ENCODE results near the gene MYMX. TPM values are rescaled to one million over a fixed set of nuclear protein-coding genes. Genes with fewer than 3 reads are reported as not detected.

The MYMX gene
- total RNA-seq, 1 experiment from 2014 or later, result not detected

DNA sequence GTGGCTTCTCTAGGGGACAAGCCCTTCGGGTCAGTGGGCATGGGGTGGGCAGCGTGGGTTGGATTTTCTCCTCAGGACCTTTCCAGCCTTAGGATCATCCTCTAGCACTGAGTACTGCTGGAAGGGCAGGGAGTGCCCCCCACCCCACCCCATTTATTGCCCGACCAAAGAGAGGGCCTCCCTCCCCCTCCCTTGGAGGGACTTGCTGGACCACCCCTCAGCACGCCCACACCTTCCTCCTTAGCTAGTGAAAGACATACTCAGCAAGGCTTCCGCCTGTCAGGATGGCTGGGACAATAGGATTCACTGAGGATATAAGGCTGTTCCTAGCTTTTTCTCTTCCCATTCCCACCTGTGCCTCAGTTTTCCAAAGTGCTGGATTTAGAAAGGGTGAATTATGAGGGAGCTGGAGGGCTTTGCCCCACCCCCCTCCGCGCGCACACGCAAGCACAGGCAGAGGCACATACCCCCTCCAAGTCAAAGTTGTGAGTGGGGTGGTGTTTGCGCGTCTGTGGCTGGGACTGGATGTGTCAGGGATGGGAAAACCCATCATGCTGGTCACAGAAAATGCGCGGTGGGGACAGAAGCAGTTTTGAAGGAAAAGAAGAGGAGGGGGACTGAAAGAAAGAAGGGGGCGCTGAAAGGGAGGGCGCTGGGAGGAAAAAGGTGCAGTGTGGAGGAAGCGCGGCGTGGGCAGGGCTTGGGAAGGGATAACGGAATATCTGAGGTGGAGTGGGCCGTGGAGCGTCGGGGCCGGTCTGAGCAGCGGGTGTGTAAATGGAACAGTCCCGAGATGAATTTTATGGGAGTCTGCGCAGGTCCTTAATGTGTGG is 6.0 kb downstream of the MYMX start:
- TF ChIP-seq, protein P1, sequence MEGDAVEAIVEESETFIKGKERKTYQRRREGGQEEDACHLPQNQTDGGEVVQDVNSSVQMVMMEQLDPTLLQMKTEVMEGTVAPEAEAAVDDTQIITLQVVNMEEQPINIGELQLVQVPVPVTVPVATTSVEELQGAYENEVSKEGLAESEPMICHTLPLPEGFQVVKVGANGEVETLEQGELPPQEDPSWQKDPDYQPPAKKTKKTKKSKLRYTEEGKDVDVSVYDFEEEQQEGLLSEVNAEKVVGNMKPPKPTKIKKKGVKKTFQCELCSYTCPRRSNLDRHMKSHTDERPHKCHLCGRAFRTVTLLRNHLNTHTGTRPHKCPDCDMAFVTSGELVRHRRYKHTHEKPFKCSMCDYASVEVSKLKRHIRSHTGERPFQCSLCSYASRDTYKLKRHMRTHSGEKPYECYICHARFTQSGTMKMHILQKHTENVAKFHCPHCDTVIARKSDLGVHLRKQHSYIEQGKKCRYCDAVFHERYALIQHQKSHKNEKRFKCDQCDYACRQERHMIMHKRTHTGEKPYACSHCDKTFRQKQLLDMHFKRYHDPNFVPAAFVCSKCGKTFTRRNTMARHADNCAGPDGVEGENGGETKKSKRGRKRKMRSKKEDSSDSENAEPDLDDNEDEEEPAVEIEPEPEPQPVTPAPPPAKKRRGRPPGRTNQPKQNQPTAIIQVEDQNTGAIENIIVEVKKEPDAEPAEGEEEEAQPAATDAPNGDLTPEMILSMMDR (IDR thresholded peaks at IDR 0.05; ENCODE audit: unreplicated experiment), result no peak
- no TSS peak for BruUV-seq (replicated peaks)
- H3K4me1 Mint-ChIP-seq (ENCODE audit: low read depth, unreplicated experiment), result peaks cover 65% of the 10 kb centered on the region

GRCh38 chr6:44223319-44224028 is 6.7 kb downstream of the MYMX start, which contains the start of gene SLC29A1:
Gene SLC29A1, plus strand, starts transcription at chr6:44223595. Its CDS starts 3,719 bp downstream, at chr6:44227314.
- peak; percentile 91 for DNase-seq
- TF ChIP-seq, protein P1 (IDR thresholded peaks at IDR 0.05; ENCODE audit: unreplicated experiment), result peak; percentile 68
- Mint-ChIP-seq H3K36me3 (ENCODE audit: insufficient read depth, unreplicated experiment) (peaks cover 35% of the 10 kb centered on the region), H3K4me3 (ENCODE audit: low read depth, unreplicated experiment) (peak within 1 kb of the TSS; percentile 63), H3K27me3 (ENCODE audit: unreplicated experiment) (no peaks in the 10 kb centered on the region), H3K4me1 (ENCODE audit: low read depth, unreplicated experiment) (peaks cover 58% of the 10 kb centered on the region), H3K27ac (ENCODE audit: unreplicated experiment) (no peak within 1 kb of the TSS), H3K9me3 (ENCODE audit: low read depth, unreplicated experiment) (no peaks in the 10 kb centered on the region)
- CTCF ChIA-PET, result interaction anchor here (0.5 to 2.7 kb wide), 8 partner anchors 12 to 1478 kb away, joined by 3 to 12 read pairs (median 6); partner anchors contain the start of genes HSP90AB1 and TBCC
- BruUV-seq (replicated peaks), result no TSS peak
- intact Hi-C loops (cut with micrococcal nuclease; ENCODE audit: unreplicated experiment), result no loop called here

More for the DNA sequence above, 6.0 kb downstream of the MYMX start:
- peaks cover 38% of the 10 kb centered on the region for H3K36me3 Mint-ChIP-seq (ENCODE audit: insufficient read depth, unreplicated experiment)
- H3K4me3 Mint-ChIP-seq (ENCODE audit: low read depth, unreplicated experiment), result peak overlapping the region; percentile 63
- no peaks in the 10 kb centered on the region for H3K27me3 Mint-ChIP-seq (ENCODE audit: unreplicated experiment)
- intact Hi-C loops (cut with micrococcal nuclease; ENCODE audit: unreplicated experiment), result no loop called here
- no peak for DNase-seq
- CTCF ChIA-PET, result interaction anchor here (1.3 to 2.7 kb wide), 5 partner anchors 15 to 126 kb away, joined by 4 to 12 read pairs (median 6); partner anchors contain the start of gene HSP90AB1
- H3K9me3 Mint-ChIP-seq (ENCODE audit: low read depth, unreplicated experiment), result no peaks in the 10 kb centered on the region
- no peak overlapping the region for H3K27ac Mint-ChIP-seq (ENCODE audit: unreplicated experiment)

GRCh38 chr6:44224029-44224964 is 7.6 kb downstream of the MYMX start:
- peaks cover 33% of the 10 kb centered on the region for H3K36me3 Mint-ChIP-seq (ENCODE audit: insufficient read depth, unreplicated experiment)
- peak overlapping the region; percentile 63 for H3K4me3 Mint-ChIP-seq (ENCODE audit: low read depth, unreplicated experiment)
- DNase-seq, result peak; percentile 29
- no peak overlapping the region for H3K27ac Mint-ChIP-seq (ENCODE audit: unreplicated experiment)
- TF ChIP-seq, protein P1 (IDR thresholded peaks at IDR 0.05; ENCODE audit: unreplicated experiment), result no peak
- peaks cover 54% of the 10 kb centered on the region for H3K4me1 Mint-ChIP-seq (ENCODE audit: low read depth, unreplicated experiment)
- CTCF ChIA-PET, result interaction anchor here (0.5 to 2.7 kb wide), 12 partner anchors 10 to 1478 kb away, joined by 3 to 12 read pairs (median 6); partner anchors contain the start of genes HSP90AB1 and TBCC
- no peaks in the 10 kb centered on the region for H3K9me3 Mint-ChIP-seq (ENCODE audit: low read depth, unreplicated experiment)
- no peaks in the 10 kb centered on the region for H3K27me3 Mint-ChIP-seq (ENCODE audit: unreplicated experiment)
- BruUV-seq (replicated peaks), result TSS peak; percentile 51
- intact Hi-C loops (cut with micrococcal nuclease; ENCODE audit: unreplicated experiment), result no loop called here

DNA sequence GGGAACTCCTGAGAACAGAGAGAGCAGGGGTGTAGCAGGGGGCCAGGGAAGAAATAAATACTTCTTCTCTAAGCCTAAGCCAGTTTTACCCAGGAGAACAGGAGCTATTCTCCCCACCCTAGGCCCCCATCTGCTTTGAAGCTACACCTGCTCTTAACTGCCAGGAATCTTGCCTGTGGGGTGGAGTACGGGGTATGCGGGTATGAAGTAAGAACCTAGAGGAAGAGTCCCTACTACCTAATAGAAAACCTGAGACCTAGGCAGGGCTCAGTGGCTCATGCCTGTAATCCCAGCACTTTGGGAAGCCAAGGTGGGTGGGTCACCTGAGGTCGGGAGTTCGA is 8.2 kb downstream of the MYMX start:
- intact Hi-C loops (cut with micrococcal nuclease; ENCODE audit: unreplicated experiment), result no loop called here
- H3K27me3 Mint-ChIP-seq (ENCODE audit: unreplicated experiment), result no peaks in the 10 kb centered on the region
- BruUV-seq (replicated peaks), result no TSS peak
- TF ChIP-seq, protein P1 (IDR thresholded peaks at IDR 0.05; ENCODE audit: unreplicated experiment), result no peak
- CTCF ChIA-PET, result interaction anchor here (1.3 to 2.7 kb wide), 4 partner anchors 9 to 32 kb away, joined by 4 to 12 read pairs (median 8); partner anchors contain the start of gene HSP90AB1
- H3K9me3 Mint-ChIP-seq (ENCODE audit: low read depth, unreplicated experiment), result no peaks in the 10 kb centered on the region
- peaks cover 29% of the 10 kb centered on the region for H3K36me3 Mint-ChIP-seq (ENCODE audit: insufficient read depth, unreplicated experiment)
- H3K27ac Mint-ChIP-seq (ENCODE audit: unreplicated experiment), result no peak overlapping the region
- H3K4me1 Mint-ChIP-seq (ENCODE audit: low read depth, unreplicated experiment), result peaks cover 54% of the 10 kb centered on the region
- peak overlapping the region; percentile 63 for H3K4me3 Mint-ChIP-seq (ENCODE audit: low read depth, unreplicated experiment)
- DNase-seq, result no peak
